Inflammatory macrophage (primary cell): ENCODE results near the gene FIG4.
"Not testable (repeated sequence)": the region's sequence is repeated elsewhere in the genome, so short reads cannot be mapped to it uniquely, and the experiment has no call there.

Source experiments
- DNase-seq, 2 donors: peaks; one replicate each; pipeline ENCODE4 v3.0.0-alpha.2; 2020 to 2022

Gene FIG4

DNA sequence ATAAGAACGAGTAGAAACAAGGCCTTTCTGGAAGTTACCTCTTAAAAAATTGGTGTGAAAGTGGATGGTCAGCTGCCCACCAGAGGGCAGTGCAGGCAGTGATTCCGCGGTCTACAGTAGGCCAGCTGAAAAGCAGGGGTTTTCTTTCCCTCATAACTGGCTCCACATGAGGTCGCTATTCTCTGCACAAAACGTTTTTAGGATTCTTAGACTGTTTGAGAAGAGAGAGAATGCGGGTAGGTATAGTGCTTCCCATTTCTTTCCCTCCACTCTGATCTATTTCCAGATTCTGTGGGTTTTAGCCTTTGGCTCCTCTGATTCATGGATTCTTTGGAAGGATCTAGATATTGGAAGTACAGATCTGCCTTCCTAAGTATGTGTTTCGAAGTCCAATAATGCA lies 14.2 kb downstream of the FIG4 start:
- peak; percentile 89 to 91 for DNase-seq

DNA sequence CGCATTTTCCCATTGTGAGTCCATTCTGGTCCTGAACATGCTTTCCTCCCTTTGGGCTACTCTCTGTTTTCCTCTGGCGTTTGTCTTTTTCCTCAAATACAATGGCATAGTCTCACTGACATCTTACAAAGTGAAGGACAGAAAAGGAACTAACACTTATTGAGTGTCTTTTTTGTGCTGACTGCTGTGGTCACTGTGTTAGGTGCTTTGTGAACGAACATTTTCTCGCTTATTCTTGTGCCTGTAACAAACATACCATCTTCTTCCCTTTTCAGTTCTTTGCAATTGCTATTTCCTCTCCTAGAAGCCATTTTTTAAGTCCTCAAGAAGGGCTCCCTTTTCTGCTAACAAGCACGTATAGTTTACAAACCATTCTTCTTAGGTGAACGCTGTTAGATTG lies 15.4 kb downstream of the FIG4 start:
- DNase-seq: no peak

DNA sequence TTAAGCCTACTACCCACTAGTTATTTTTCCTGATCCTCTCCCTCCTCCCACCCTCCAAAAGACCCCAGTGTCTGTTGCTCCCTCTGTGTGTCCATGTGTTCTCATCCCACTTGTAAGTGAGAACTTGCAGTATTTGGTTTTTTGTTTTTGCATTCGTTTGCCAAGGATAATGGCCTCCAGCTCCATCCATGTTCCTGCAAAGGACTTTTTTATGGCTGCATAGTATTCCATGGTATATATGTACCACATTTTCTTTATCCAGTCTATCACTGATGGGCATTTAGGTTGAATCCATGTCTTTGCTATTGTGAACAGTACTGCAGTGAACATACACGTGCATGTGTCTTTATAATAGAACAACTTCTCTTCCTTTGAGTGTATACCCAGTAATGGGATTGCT lies 17.0 kb downstream of the FIG4 start:
- not testable (repeated sequence) for DNase-seq

DNA sequence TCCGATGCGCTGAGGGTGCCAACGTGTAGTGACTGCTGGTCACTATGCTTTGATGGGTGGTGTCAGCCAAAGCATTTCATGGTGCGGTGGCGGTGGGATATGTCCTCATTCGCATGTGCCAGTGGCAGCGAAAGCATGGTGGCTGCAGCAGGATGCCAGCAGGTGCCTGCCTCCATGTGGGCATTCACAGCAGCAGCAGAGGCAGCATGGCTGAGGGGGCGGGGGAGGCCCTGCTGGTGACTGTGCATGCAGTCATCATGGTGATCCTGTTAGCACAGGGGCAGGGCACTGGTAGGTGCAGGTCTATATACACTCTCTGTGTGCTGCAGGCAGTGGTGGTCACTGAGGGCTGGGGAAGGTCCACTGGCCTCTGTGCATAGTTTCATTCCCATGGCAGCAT lies 22.0 kb downstream of the FIG4 start:
- no peak for DNase-seq

DNA sequence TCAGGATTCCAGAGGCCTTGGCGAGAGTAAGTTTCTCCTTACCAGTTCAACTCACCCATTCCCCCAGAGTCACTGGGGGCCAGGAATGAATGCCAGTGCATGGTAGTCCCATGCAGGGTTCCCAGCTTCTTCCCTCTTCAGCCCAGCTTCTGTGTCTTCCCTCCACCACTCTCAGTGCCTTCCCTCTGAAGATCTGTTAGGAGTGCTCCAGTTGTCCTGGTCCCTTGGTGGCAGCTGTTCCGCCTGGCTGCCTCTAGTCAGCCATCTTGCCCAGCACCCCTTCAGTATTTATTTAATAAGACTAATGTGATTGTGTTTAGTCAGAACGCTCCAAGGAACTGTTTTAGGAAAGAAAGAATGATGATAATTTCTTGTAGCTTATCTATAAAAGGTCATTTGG lies 23.1 kb downstream of the FIG4 start:
- no peak for DNase-seq

DNA sequence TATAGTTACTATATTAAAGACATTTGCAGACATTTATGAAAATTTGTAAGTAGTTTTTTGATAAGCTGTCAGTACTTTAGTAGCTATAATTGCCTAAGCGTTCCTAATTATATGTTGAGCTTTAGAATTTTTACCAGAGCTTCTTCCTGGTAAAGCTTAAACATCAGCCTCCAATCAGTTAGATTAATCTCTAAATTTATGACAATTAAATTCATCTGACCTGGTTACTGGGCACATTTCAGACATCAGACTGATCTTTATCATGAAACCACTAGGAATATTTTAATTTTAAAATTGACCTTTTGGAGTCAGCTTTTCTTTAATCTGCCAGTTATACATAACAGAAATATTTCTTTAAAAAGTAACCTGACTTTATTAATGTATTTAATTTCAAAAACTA lies 23.5 kb downstream of the FIG4 start:
- DNase-seq: no peak

DNA sequence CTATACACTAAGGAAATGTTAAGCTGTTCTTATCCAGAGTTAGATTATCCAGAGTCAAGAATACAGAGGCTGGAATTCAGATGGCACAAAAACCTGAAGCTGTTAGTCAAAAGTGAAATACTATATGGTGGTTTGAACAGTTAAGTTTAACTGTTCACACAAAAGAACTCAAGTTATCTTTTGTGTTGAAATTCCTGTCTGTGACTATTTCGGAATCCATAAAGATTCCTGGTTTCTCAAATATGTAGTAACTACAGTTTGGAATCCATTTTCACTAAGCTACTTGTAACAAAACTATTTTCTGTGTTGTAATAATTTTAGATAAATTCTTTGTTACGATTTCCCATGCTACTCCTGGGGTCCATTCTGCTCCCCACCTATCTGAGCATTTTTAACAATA lies 24.5 kb downstream of the FIG4 start:
- no peak for DNase-seq

DNA sequence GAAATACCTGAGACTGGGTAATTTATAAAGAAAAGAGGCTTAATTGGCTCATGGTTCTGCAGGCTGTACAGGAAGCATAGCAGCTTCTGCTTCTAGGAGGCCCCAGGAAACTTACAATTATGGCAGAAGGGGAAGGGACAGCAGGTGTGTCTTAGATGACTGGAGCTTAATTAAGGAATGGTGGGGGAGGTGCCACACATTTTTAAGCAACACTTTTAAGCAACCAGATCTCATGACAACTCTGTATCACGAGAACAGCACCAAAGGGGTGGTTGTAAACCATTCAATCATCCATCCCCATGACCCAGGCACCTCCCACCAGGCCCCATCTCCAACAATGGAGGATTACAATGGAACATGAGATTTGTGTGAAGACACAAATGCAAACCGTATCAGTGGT lies 26.9 kb downstream of the FIG4 start:
- peak in 1 of 2 donors; percentile 30 for DNase-seq

DNA sequence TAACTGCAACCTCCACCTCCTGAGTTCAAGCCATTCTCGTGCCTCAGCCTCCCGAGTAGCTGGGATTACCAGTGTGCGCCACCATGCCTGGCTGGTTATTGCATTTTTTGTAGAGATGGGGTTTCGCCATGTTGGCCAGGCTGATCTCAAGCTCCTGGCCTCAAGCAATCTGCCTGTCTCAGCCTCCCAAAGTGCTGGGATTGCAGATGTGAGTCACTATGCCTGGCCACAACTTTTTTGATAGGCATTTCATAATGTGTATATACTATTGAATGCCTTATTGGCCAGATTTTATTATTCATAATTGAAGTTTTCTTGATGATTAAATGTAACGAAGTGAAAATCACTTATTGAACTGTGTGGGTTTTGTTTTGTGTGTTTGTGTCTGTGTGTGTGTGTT lies 27.9 kb downstream of the FIG4 start:
- no peak for DNase-seq

DNA sequence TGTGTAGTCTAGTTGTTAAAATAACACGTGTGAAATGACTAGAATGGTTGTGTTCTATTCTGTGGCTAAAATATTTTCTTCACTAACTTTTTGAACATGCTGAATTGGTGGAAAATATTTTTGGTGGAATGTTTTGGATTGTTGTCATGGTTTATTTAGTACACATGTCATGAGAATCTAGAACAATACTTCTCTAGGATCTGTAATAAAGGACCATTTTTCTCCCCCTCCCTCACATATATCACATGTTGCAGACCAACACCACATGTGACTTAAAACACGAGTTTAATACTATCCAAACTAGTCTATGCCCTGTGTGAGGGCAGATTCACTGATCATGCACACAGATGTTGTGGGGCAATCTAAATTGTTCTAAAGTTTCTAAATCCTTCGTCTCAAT lies 29.2 kb downstream of the FIG4 start:
- no peak for DNase-seq

DNA sequence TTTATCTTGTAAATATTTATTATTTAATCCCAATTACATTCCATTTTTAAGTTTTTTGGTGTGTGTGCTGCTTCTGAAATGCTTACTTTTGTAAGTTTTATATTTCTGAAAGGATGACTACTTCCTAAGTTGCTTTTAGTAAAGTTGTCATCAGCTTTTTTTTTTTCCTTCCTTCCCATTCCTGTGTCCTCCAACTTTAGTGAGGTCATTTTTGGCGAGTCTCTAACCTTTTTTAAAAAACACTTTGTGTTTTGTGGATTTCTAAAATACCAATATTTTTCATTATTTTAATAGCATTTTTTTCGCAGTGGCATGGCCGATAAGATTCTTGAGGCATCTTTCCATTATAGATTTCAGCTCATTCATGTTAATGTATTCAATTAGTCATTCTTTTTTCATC lies 30.9 kb downstream of the FIG4 start:
- DNase-seq: no peak

DNA sequence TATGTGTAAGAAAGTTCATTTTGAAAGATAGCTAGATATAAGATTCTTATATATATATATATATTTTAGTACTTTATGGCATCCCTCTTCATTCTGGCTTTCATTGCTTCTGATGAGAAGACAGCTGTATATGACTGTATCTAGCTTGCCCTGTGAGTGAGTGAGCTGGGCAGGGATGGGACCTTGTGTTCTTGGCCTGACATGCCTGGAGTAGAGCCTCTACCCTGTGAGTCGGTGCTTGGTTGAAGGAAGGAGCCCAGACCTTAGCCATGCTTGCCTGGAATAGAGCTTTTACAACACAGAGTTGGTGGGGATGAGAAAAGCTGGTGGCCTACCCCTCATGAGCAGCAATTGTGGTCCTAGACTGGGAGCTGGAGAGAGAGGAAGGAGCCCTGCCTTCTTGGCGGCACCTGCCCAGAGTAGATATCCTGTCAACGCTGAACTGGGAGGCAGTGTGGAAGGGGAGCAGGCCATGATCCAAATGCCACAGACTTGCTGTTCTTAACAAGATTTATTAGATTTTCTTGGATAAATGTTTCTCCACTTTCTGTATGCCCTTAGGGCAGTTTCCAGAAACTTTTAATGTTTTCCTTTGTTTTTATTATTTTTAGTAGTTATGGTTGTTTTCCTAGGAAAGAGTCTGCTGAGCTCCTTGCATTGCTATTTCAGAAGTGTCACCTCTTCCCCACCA lies 31.6 kb downstream of the FIG4 start:
- no peak for DNase-seq

DNA sequence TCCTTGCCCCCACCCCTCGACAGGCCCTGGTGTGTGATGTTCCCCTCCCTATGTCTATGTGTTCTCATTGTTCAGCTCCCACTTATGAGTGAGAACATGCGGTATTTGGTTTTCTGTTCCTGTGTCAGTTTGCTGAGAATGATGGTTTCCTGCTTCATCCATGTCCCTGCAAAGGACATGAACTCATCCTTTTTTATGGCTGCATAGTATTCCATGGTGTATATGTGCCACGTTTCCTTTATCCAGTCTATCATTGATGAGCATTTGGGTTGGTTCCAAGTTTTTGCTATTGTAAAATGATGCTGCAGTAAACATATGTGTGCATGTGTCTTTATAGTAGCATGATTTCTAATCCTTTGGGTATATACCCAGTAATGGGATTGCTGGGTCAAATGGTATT lies 34.2 kb downstream of the FIG4 start:
- DNase-seq: not testable (repeated sequence)

DNA sequence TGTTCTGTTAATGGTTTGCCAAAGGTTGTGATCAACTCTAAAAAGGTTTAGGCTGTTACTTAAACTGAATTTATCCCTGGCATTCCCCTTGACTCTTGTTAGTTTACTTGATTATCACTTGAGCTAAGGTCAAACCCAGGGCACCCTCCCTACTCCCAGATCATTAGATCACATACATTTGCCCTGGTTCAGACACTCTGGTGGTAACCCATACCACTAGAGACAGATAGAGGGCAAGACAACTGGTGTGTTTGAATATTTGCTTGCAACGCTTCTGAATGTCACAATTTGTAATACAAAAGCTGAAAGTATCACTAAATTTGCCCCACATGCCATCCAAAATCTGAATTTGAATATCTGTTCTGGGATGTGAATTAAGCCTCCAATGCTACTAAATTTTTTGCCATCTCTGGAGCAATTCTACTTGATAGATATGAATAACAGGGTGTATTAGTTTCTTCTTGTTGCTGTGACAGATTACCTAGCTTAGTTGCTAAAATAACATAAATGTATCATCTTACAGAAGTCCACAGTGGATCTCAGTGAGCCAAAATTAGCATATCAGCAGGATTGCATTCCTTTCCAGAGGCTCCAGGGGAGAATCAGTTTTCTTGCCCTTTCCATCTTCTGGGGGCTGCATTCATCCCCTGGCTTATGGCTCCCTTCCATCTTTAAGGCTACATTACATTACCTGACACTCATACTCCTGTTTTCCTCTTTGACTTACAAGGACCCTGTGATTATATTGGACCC lies 45.4 kb downstream of the FIG4 start:
- DNase-seq: no peak

DNA sequence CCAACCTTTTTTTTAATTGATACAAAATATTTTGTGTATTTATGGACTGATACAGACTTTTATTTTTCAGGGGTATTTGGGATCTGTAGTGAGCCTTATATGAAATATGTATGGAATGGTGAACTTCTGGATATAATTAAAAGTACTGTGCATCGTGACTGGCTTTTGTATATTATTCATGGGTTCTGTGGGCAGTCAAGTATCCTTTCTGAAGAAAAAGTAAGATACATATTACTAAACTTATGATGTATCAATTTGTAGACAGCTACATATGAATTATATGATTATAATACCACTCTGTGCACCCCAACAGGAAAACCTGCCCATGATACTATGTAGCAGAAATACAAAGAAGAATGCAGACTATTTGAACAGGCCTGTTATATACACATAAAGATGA lies 47.2 kb downstream of the FIG4 start:
- DNase-seq: no peak

DNA sequence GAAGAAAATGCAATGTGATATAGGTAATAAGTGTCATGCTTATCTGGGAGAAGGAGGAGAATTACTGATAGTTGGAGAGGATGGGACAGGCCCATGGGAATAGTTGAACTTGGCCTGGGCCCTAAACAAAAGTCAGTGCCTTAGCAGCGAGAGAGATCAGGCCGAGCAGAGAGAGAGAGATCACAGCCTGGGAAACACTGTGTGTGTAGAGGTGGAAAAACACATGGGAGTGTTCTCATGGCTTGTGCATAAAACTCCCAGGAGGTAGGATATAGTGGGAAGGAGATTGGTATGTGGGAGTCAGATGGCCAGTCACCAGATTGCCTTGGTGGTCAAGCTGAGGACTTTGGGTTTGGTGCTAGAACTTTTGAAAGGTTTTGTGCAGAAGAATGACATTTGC lies 47.6 kb downstream of the FIG4 start:
- no peak for DNase-seq

DNA sequence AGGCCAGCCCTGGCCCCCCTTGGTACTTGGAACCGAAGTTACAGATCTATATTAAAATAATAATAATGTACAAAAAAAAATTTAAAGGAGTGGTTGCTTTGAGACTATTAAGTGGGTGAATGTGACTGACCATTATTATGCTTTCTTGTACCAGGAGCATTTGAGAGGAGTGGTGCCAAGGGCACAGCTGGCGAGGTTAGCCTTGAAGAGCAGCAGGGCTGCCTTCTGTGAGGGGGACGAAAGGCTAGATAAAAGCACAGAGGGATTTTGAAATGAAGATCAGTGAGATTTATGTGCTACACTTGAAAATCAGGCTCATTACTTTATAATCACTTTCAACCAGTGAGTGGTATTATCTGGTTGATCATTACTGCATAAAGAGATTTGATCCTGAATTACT lies 48.6 kb downstream of the FIG4 start:
- no peak for DNase-seq

DNA sequence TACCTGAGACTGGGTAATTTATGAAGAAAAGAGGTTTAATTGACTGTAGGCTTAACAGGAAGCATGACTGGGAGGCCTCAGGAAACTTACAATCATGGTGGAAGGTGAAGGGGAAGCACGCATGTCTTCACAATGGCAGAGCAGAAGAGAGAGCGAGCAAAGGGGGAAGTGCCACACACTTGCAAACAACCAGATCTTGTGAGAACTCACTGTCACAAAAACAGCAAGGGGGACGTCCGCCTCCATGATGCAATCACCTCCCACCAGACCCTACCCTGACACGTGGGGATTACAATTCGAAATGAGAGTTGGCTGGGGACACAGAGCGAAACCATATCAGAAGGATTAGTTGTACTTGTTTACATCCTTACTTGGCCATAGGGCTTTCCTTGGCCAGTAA lies 49.7 kb downstream of the FIG4 start:
- peak; percentile 74 to 80 for DNase-seq

DNA sequence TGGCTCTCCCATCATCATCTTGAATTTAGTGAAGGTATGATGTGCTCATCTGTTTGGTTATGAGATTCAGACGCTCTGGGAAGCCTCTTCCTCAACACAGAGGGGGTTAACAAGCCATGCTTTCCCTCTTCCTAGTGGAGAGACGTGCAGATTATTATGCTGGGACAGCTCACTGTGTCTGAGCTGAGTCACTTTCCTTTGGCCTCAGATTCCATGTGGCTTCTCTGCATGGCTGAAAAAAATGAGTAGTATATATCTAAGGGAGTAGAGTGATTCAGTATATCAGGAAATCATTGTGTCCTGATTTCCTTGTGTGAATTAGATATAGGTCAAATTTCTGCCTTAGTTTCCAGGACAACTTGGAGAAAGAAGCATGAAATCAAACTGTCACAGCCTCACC lies 52.6 kb downstream of the FIG4 start:
- DNase-seq: no peak

DNA sequence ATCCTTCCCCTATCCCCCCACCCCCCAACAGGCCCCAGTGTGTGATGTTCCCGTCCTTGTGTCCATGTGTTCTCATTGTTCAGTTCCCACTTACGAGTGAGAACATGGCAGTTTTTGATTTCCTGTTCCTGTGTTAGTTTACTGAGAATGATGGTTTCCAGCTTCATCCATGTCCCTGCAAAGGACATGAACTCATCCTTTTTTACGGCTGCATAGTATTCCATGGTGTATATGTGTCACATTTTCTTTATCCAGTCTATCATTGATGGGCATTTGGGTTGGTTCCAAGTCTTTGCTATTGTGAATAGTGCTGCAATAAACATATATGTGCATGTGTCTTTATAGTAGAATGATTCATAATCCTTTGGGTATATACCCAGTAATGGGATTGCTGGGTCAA lies 53.7 kb downstream of the FIG4 start:
- DNase-seq: not testable (repeated sequence)

DNA sequence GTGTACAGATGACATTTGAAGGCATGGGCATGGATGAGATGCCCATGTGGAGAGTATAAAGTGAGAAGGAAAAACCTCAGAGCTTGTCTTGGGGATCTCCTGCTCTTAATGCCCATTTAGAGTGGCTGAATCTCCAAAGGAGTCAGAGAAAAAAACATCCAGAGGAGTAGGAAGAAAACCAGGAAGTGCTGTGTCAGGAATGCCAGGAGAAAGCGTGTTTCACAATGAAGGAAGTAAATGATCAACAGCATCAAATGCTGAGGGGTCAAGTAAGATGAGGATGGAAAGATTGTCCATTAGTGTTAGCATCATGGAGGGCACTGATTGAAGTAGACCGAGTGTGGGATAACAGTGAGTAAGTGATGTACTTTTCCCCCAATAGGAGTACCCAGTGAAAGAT lies 56.1 kb downstream of the FIG4 start:
- DNase-seq: no peak

DNA sequence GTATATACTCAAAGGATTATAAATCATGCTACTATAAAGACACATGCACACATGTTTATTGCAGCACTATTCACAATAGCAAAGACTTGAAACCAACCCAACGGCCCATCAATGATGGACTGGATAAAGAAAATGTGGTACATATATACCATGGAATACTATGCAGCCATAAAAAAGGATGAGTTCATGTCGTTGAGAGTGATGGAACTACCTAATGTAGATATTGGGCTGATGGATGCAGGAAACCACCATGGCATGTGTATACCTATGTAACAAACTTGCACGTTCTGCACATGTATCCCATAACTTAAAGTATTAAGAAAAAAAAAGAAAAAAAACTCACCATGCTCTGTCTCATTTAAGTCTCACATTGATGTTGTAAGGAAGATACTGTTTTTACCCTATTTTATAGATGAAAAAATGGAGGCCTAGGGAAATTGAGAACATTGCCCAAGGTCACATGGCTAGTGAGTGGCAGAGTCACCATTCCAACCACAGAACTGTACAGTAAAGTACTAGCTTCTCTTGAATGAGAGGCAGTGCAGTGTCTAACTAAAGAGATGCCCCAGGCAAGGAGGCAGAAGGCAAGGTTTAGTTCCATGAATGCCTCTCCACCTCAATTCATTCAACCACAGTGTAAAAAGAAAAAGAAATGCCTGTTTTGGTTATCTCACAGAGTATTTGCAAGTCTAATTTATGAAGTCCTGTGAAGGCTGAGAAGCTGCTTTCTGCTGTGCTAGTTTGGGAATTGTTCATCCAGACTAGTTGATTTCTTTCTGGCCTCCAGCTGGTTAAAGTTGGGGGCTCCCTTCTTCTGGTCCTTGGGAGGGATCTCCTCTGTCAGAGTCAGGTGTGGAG lies 68.2 kb downstream of the FIG4 start:
- DNase-seq: no peak

DNA sequence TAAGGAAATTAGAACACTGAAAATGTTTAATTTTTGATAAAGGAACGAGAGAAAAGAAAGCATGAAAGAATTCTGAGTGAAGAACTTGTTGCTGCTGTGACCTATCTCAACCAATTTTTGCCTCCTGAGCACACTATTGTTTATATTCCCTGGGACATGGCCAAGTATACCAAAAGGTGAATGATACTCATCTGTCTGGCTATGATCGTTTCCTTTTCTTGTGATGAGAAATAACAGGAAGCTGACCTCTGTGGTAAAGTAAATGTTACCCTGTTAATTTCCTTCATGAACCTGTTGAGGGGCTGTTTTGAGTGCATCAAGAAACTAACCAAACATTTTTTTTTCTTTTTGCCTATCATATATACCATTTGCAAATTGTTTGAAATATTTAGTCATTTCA lies 69.1 kb downstream of the FIG4 start:
- DNase-seq: no peak

DNA sequence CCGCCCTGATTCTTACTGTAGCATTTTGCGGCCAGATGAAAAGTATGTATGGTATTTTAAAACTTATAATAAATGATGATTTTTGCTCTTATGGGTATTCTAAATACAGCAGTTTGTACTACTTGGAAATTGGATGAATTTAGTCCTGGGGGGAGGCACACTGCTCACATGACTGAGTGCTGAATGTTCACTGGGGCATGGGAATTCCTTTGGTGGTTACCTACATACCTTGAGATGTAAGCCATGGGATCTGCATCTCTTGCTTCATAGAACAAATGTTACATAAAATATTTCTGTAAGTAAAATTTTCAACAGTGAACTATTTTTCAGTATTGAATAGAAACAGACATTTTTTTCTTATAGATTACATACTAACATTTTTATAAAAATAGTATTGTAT lies 71.1 kb downstream of the FIG4 start:
- DNase-seq: no peak
